NOMO-1 (cell line): Measurements from ENCODE around the gene NOC4L.
"Not testable (repeated sequence)": the region's sequence is repeated elsewhere in the genome, so short reads cannot be mapped to it uniquely, and the experiment has no call there.

Source experiments
- DNase-seq, 2 experiments: peaks; one replicate each; lab custom pipeline; 2025; ENCODE audit not compliant: unreplicated experiment in 2 of 2; lab: John Stamatoyannopoulos, UW

The NOC4L gene

GRCh38 chr12:132123970-132124765 is 20.1 kb upstream of the NOC4L start:
- no peak for DNase-seq

GRCh38 chr12:132124766-132125425 is 19.4 kb upstream of the NOC4L start:
- no peak for DNase-seq

GRCh38 chr12:132125736-132126135 is 18.5 kb upstream of the NOC4L start:
- DNase-seq, result no peak

- DNase-seq, result no peak
Observed at GRCh38 chr12:132127041-132127440, 17.2 kb upstream of the NOC4L start.

GRCh38 chr12:132129007-132129406 is 15.2 kb upstream of the NOC4L start:
- DNase-seq, result no peak

GRCh38 chr12:132130690-132131089 is 13.6 kb upstream of the NOC4L start:
- no peak for DNase-seq

- DNase-seq, result no peak
Observed at GRCh38 chr12:132131229-132131628, 13.0 kb upstream of the NOC4L start.

GRCh38 chr12:132131952-132132351 is 12.3 kb upstream of the NOC4L start:
- no peak for DNase-seq

GRCh38 chr12:132132609-132133430 is 11.4 kb upstream of the NOC4L start:
- no peak for DNase-seq

- DNase-seq, result no peak
Observed at GRCh38 chr12:132133952-132134652, 10.2 kb upstream of the NOC4L start.

GRCh38 chr12:132134653-132135183 is 9.5 kb upstream of the NOC4L start:
- not testable (repeated sequence) for DNase-seq

- not testable (repeated sequence) for DNase-seq
Observed at GRCh38 chr12:132136226-132136625, 8.0 kb upstream of the NOC4L start.

- no peak for DNase-seq
Observed at GRCh38 chr12:132137483-132138125, 6.7 kb upstream of the NOC4L start.

- no peak for DNase-seq
Observed at GRCh38 chr12:132138941-132139871, 5.1 kb upstream of the NOC4L start.

- no peak for DNase-seq
Observed at GRCh38 chr12:132139912-132140311, 4.3 kb upstream of the NOC4L start.

- DNase-seq, result no peak
Observed at GRCh38 chr12:132140501-132140900, 3.8 kb upstream of the NOC4L start.

- DNase-seq, result no peak
Observed at GRCh38 chr12:132140918-132141841, 3.1 kb upstream of the NOC4L start.
